ENCODE data around the gene SH3GLB1.

The SH3GLB1 gene

DNA sequence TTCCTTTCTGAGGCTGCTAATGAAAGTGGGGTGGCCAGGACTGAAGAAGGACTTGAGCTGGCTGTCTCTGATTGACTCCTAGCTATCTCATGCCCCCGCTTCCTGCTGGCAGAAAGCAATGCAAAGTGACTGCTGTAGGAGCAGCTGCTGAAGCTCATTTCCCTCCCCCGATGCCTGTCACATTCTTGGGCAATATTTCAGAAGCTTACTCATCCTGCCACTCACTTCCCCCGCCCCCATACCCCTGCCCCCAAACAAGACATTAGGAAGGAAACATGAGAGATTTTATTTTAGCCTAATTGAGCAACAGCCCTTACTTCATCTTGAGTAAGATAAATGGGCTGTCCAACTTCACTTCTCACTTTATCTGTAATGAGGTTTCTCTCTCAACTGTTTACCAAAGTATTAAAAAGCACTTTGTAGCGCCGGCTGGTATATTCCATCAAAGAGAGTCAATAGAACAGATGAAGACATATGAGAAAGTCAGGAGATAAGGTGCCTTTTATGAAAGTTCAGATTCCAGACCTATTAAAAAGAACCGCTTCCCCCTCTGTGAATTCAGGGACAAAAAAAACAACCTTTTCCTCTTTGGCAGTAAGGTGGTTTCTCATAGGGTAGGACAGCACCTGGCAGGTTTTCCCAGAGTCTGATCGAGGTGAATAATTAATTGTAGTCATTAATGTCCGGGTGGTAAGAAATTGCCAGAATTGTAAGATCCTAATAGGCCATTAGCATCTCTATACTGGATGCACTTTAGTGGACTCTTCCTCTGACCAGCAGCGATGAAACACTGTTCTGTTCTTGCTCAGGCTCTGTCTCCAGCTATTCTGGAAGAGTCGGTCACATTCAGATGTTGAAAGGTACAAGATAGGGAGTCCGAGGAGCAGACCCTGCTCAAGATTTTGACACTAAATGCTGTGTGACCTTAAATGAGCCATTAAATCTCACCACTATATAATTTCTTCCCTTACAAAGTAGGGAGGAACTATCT, 70.2 kb downstream of the SH3GLB1 start:
- DNase-seq (ENCODE audit: low read depth): peak; percentile 9

DNA sequence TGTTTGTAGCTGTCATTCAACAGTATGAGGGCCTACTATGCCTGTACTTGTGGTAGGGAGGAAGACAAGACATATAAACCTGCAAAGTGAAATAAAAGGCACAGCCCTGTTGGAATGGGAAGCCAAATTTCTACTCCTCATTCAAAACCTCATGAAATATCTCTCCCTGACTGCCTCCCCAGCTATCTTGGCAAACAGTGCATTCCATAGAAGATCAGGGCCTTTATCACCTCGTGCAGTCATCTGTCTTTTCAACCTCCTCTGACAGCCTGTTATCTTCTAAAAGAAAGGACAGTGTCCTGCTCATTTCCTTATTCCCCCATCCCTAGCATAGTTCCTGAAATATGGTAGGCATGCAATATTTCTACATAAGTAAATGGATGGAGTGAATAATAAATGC, 71.0 kb downstream of the SH3GLB1 start:
- no peak for DNase-seq (ENCODE audit: low read depth)

DNA sequence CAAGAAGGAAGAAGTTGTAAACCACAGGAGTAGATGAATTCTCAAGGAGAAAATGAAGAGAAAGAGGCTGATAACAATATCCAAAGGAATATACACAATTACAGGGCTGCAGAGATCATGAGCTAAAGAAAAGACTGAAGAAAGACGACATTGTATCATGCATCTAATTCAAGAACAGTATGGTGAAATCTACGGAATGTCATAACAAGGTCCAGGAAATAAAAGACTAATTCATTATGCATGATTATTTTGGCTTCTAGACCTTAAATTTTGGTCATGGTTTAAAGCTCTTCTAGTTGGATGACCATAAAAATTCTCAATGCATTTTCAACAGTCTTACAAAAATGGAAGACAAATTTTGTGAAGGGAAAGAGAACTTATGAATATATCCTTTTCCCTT, 71.7 kb downstream of the SH3GLB1 start:
- no peak for DNase-seq (ENCODE audit: low read depth)

DNA sequence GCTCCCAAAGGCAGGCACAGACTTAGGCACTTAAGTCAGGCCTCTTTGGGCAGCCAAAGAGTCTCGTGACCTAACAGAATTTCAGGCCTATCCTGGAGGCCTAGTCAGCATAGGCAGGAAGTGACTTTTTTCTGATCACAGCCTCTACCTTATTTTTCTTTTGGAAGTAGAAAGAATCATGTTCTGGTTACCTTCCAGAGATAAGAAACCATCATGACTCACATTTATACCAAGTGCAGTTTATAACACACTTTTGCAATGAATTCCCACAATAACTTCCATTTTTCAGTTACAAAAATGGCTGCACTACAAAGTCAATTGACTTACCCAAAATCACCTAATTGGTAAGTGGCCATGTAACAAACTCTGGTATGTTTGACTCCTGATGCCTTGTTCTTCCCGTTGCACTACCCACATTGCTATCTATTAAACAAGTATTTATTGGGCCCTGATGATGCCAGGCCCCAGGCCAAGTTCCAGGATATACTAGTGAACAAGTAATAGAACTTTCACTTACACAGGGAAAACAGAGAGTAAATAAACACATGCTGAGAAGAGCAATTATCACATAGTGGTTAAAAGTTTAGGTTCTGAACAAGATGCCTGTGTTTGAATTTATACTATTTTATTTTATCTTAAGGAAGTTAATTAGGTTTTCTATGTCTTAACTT, 74.3 kb downstream of the SH3GLB1 start:
- DNase-seq (ENCODE audit: low read depth): no peak

DNA sequence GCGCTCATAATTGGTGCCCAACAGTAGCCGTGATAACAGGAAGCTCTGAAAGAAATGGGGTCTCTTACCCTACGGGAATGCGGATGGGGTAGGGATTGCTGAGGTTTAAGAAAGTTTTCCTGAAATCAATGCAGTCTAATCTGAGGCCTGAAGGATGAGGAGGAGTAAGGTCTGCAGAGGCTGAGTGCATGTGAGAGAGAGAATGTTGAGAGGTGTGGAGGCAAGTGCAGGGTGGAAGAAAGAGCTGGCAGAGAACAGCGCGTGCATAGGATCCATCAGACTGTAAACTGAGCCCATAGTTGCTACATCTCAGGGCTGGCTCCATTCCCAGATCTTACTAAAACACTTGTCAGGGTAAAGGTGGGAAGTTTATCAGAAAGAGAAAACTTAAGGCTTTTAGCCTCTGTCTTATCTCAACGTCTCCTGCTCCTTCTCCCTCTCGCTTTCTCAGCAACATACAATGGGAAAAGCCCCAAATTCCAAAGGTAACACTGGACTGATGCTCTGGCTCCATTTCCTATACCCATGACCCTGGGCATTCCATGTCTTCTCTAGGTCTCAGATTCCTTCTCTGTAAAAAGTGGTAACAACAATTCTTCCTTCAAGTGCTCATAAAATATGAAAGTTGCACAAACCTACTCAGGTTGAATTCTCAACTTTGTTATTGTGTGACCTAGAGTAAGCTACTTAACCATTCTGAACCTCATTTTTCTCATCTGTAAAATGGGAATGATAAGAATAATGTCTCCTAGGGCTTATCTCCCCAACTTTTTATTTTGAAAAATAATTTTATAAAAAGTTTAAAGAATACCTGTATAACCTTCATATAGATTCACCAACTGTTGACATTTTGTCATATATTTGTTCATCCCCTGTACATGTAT, 75.2 kb downstream of the SH3GLB1 start:
- no peak for DNase-seq (ENCODE audit: low read depth)

DNA sequence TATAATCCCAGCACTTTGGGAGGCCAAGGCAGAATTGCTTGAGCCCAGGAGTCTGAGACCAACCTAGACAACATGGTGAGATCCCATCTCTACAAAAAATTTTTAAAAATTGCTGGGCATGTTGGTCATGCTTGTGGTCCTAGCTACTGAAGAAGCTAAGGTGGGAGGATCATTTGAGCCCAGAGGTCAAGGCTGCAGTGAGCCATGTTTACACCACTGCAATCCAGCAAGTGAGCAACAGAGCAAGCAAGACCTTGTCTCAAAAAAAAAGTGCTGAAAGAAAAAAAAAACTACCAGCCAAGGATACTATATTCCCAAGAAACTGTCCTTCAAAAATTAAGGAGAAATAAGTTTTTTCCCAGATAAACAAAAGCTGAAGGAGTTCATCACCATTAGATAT, 78.1 kb downstream of the SH3GLB1 start:
- no peak for DNase-seq (ENCODE audit: low read depth)

DNA sequence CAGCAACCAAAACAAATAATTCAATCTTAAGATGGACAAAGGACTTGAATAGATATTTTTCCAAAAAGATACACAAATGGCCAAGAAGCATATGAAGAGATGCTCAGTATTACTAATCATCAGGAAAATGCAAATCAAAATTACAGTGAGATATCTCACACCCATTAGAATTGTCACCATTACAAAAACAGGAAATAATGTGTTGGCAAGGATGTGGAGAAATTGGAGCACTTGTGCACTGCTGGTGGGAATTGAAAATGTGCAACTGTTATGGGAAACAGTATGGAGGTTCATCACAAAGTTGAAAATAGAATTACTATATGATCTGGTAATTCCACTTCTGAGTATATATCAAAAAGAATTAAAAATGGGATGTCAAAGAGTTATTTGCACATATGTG, 83.2 kb downstream of the SH3GLB1 start:
- no peak for DNase-seq (ENCODE audit: low read depth)

DNA sequence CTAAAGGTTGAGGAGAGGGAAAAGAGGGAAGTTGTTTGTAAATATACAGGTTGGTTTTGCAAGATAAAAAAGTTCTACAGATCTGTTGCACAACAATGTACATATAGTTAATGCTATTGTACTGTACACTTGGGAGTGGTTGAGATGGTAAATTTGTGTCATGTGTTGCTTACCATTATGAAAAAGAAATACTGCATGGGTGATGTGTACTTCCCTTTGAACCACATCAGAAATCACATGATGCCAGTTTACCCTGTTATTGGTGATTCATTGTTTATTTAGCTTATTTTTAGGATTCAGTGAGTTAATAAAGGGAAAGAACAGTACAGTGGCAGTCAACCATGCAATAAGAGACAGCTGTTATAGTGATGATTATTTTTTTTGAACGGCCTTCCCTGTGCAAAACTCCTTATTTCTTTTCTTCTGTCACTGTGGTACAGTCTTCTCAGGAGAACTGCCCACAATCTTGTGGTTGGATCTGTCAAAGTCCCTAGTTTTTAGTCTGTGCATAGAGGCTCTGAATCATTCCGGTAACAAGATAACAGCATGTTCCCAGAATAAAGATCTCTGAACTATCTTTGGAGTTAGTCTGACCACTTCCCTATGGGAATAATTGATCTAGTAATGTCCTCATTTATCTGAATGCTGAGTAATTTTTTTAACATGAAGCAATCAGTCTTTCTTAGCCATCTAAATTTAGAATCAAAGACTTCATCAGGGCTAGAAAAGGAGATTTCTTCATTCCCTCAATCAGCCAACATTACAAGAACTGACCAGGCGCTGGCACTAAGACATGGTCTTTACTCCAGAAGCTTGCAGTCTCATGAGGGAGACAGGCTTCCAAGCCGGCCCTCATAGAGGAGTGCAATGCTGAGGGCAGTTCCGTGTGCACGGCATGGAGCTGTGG, 84.2 kb downstream of the SH3GLB1 start:
- no peak for DNase-seq (ENCODE audit: low read depth)

DNA sequence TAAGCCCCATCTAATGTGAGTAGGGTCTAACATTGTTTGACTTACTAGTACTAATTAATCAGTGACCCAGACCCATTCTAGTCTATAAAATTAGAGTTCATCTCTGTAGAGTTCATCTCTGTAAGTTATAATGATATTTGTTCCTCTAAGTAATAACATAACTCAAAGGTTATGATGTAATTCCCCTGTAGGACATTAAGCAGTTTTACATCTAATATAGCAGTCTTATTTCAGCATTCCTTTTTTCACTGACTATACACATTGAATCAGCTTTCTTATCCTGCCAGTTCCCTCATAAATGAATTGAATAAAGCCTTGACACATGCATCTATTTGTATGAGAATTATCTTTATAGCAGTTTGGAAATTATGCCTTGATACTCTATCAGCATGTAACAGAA, 90.9 kb downstream of the SH3GLB1 start:
- no peak for DNase-seq (ENCODE audit: low read depth)

All from activated gamma-delta T cell treated with anti-CD3 and anti-CD28 coated beads, Interleukin-2, amount 50 U/mL, for 16 hours (primary cell).